NCI-H82 (cell line): ENCODE data around the gene FBXL3.
A peak's percentile ranks its signal among the peaks of the same experiment; 100 is the strongest.
"Not testable (repeated sequence)": the region's sequence is repeated elsewhere in the genome, so short reads cannot be mapped to it uniquely, and the experiment has no call there.

Experiments
- DNase-seq: peaks from one replicate; lab custom pipeline; 2025; lab: John Stamatoyannopoulos, UW

Gene FBXL3

DNA sequence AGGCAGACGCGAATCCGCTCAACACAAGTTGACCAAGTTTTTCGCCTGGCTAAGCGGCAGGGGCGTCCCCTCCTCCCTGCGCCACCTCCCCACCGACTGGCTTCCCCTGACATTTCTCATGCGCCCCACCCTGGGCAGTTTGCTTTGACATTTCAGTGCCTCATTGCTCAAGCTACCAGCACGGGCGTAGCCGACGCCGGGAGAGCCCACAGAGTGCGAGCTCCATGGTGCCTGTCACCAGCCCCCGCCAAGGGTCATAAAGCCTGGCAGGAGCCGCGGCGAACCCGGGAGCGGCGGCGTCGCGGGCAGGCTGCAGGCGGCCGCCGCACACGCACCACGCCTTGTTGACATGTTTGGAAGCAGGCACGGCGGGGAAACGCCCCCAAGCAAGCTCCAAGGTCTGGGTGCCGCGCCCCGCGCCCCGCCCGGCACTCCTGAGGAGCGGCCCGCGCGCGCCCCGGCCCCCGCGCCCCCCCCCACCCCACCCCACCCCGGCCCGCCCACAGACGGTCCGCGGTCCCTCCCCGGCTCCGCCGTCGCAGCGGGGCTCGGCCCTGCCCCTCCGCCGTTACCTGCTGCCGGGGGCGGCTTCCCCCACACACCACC is 601 bp downstream of the FBXL3 start:
- peak; percentile 84 for DNase-seq

GRCh38 chr13:77022341-77022740 is 4.6 kb downstream of the FBXL3 start:
- DNase-seq: no peak

DNA sequence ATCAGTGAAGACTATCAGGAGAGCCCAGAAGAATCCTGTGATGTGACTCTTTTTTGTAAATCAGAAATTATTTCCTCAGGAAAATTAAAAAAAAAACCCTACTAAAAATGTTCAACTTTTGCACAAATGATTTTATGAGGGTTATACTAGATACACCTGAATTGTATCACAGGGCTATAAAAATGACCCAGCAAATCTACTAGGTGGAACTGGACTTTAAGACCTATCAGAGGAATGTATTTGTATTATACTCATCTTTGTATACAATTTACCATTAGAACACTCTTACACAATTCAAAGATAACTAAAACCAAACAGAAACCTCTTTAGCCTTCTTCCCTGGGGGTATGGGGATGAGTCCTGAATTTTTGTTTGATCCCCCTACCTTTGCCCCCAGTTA is 7.2 kb downstream of the FBXL3 start:
- no peak for DNase-seq

GRCh38 chr13:77016888-77017623 is 9.9 kb downstream of the FBXL3 start:
- no peak for DNase-seq

DNA sequence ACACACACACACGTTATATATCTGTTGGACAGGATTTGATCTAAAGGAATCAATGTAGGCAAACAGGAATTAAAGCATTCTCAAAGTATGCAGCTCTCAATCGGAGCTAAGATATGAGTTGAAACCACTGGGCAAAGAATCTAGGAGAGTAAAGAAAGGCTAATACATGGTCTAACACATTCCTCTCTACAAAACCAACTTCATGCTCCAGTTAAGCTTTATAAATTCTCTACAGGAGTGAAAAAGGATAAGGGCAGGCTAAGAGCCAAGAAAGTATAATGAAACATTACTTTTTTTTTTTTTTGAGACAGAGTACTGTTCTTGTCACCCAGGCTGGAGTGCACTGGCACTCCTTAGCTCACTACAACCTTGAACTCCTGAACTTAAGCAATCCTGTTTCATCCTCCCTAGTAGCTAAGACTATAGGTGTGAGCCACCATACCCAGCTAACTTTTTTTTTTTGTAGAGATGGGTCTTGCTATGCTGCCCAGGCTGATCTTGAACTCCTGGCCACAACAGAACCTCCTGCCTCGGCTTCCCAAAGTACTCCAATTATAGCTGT is 10.6 kb downstream of the FBXL3 start:
- no peak for DNase-seq

DNA sequence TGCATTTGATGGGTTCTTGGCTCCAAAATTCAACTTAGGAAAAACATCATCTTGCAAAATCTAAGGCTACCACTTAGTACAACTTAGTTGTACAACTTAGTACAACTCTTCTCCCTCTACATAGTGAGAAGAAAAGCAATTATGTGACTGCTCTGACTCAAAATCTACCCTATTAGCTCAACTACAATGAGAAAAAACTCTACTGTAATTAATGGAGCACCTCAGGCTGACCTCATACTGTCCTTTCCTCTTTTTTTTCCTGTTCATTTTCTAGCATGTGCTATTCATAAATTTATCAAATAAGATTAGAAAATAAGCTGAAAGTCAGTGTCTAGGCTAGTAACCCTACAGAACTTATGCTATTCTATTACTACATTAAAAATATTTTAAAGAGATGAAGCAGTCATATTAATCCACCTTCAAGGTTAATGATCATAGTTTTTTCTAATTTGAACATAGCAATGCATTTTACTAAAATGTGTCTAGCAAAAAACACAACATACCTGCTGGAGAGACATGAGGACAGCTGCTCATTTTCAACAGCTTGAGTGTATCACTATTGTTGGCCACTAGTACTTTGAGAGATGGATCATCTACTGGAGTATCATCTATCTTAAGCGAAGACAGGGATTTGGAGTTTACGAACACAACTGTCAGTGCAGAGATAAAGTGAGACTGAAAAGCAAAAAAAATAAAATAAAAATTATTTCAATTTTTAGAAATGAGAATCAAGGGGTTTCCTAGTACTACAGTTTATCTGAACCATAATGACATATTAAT is 11.9 kb downstream of the FBXL3 start:
- DNase-seq: no peak

DNA sequence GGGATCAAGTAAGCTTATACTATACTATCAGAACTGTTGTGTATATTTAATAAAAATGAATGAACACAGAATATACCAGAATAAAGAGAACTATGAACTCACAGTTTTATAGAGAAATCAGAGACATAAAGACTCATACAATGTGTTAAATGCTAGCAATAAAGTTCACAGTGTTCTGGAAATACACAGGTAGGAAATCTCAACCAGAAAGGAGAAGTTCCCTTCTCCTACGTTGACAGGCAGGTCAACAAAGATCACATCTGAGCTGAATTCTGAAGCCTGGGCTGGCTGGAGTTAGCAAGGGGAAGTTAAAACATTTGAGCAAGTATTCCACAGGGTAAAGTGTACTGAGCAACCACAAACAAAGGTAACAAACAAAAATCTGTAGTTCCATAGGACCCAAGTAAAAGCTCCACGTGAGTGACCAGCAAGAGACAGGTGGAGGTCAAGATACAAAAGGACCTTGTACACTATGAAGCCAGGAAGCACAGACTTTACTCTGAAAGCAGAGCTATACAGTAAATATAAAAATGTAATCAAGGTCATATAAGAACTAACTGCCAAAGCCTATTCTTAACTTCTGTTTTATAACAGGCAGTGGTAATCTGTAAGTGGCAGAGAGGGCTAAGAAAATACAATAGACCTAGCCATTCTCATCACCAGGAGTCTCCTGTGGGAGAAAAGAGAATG is 13.0 kb downstream of the FBXL3 start:
- DNase-seq: no peak

DNA sequence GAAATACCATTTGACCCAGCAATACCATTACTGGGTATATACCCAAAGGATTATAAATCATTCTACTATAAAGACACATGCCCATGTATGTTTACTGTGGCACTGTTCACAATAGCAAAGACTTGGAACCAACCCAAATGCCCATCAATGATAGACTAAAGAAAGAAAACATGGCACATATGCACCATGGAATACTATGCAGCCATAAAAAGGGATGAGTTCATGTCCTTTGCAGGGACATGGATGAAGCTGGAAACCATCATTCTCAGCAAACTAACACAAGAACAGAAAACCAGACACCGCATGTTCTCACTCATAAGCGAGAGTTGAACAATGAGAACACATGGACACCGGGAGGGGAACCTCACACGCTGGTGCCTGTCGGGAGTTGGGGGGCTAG is 17.2 kb downstream of the FBXL3 start:
- not testable (repeated sequence) for DNase-seq

GRCh38 chr13:77009011-77009410 is 17.9 kb downstream of the FBXL3 start:
- DNase-seq: no peak

GRCh38 chr13:77008337-77008736 is 18.6 kb downstream of the FBXL3 start:
- DNase-seq: not testable (repeated sequence)

DNA sequence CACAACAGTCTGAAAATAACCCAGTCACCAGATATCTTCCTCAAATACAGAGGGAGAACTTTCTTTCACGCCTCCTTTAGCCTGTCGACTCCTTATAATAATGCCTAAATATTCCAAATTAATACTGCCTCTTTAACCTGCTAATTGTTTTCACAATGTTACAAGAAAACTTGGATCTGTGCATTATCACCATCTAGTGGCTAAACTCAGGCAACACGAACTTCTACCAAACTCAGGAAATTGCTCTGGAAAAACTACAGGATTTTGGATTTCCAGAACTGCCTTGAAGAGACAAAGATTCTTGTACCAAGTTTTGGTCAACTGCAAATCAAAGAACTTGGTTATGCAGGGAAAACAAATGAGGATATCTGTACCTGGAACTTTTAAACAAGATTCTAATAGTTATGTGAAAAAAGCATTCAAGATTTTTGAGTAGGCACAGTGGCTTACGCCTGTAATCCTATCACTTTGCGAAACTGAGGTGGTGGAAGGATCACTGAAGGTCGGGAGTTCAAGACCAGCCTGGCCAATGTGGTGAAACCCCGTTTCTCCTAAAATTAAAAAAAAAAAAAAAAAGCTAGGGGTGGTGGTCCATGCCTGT is 24.3 kb downstream of the FBXL3 start:
- peak; percentile 55 for DNase-seq

GRCh38 chr13:77001963-77002587 is 24.9 kb downstream of the FBXL3 start:
- no peak for DNase-seq

DNA sequence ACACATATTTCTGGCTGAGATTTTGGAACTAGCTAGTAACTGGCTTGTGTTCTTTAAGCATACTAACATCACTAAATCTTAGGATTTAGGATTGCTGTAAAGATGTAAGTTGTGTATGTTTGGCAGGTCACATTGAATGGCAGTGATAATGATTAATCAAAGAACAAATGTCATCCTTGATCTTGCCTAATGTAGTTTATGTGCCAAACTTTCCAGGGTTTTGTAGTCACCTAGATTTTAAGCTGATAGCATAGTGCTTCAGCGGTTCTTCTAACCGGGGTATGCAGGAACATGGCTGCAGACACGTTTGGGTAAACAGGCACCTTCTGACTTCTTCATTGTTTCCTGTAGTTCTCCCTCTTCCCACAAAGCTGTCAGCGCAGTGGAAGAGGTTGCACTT is 25.4 kb downstream of the FBXL3 start:
- no peak for DNase-seq

- no peak for DNase-seq
Observed at GRCh38 chr13:77000475-77000874, 26.5 kb downstream of the FBXL3 start.

DNA sequence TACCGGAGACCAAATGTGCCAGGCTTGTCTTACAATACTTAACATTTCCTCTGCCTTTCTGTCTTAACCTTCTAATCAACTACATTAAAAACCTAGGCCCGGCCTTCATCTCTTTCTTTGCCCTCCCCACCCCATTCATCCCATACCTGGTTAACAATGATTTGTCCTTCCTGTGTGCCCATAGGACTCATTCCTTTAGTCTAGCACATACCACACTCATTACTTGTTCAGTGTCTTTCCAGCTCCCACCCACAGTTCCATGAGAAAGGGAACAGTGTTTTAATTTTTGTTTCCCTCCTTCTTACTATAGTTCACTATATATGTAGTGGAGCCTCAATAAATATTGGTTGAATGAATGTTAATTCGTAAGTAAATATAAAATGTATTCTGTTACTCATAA is 32.7 kb downstream of the FBXL3 start:
- DNase-seq: no peak

DNA sequence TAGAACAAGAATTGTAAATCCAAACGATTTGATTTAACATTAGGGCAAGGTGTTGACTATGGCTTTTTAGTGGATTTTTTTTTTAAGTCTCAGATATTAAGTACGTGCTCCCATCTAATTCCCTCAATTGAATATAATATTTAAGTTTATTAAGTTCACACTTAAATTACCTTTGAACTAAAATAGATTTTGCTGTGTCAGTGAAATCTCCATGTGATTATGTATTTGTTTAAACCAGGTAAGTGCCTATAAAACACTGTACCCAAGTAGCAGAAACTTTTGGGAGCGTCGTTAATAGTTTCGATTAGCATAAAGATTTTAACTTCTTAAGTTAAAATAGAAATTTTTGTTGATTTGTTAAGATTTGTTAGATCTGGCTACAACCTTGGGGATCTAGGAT is 33.5 kb downstream of the FBXL3 start:
- no peak for DNase-seq

GRCh38 chr13:76993021-76993420 is 33.9 kb downstream of the FBXL3 start:
- peak; percentile 25 for DNase-seq

DNA sequence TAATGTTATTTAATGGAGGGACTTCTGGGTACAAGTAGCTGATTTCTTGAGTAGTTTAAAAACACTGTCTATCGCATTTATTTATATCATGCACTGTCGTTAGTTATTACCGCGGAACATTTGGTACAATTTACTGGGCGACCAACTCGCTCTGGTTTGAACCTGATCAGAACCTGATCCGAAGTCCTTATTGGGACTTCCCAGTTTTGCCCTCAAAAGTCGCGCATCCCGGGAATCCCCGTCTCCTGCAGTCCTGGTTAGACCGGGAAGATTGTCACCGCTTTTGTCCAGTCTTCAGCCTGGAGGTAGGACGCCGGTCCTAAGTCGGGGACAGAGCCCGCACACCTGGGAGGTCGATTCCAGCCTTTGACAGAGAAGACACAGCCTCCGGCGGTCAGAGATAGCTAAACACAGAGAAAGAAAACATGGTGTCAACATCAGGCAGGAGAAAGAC is 34.4 kb downstream of the FBXL3 start:
- DNase-seq: peak; percentile 46

- peak; percentile 96 for DNase-seq
Observed at GRCh38 chr13:76991796-76992547, 35.0 kb downstream of the FBXL3 start, which contains the start of gene CLN5. CLN5 (plus strand) TSS chr13:76992081; CDS start chr13:76992099, 18 bp downstream.

DNA sequence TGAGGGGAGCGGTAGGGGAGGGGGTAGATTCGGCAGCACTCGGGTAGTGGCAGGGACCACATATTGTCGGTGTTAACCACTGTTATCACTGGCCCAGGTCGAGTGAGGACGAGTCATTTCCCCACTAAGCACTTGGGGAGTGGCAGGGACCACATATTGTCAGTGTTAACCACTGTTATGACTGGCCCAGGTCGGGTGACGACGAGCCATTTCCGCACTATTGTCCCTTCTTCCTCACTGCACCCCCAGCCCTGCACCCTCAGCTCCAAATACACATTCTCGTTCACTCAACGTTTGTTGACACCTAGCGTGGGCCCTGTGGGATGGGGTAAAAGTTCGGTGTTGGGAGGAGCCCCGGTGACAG is 35.5 kb downstream of the FBXL3 start:
- no peak for DNase-seq
